ENCODE results near the gene PDE2A. TPM values are rescaled to one million over a fixed set of nuclear protein-coding genes. Genes with fewer than 3 reads are reported as not detected.

PDE2A gene
- total RNA-seq, 1 donor from 2014 or later, result 1.4 TPM

DNA sequence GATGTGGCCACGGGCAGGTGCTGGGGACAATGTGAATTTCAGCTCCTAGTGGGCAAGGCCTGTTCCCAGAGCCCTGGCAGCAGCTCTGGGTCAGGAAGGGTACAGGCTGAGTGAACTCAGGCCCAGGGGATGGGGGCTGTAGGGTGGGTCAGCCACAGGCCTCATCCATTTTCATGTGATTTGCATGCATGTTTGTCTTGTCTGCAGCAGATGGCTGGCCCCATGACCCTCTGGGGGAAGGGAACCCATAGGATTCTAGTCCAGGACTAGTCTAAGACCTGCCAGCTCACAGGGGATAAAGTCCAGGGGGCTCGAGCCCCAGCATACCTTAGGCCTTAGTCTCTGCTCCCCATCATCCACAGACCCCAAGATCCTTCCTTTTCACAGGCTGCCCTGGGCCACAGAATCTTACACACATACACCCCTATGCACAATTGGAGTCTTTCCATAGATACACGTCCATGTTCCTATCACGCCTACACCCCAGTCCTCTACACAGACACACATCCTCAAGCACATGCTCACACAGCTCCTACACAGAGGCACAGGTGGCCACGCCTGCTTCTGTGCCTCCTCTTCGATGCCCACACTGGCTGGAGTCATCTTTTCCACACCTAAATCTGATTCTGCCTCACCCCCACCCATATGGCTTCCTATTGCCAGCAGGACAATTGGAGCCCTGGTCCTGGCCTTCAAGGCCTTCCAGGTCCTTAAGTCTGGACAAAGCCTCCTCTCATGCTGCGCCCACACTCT, 25.7 kb downstream of the PDE2A start:
- no peak overlapping the region for H3K27ac Mint-ChIP-seq

DNA sequence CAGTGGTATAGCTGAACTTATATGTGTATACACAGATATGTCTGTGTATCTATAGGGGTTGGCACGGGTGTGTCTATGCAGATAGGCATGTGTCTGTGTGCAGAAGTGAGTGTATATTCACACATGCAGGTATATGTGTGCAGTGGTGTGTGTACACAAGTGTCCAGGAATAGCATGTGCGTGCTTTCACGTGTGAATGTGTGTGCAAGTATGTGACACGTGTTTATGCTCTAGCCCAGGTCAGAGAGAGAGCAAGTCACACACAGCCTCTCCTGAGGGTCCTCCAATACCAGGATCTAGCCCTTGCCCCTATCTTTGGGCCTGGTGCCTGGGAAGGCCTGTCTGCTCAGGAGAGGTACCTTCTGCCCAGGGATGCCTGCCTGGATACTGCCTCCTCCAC, 26.3 kb downstream of the PDE2A start:
- DNase-seq (no peak), ATAC-seq (ENCODE audit: low read depth) (no peak)
- H3K36me3 Mint-ChIP-seq (ENCODE audit: low read depth), result no peaks in the 10 kb centered on the region
- ChIA-PET POLR2A (no interaction called here), CTCF (no interaction called here)
- TF ChIP-seq, protein P1, sequence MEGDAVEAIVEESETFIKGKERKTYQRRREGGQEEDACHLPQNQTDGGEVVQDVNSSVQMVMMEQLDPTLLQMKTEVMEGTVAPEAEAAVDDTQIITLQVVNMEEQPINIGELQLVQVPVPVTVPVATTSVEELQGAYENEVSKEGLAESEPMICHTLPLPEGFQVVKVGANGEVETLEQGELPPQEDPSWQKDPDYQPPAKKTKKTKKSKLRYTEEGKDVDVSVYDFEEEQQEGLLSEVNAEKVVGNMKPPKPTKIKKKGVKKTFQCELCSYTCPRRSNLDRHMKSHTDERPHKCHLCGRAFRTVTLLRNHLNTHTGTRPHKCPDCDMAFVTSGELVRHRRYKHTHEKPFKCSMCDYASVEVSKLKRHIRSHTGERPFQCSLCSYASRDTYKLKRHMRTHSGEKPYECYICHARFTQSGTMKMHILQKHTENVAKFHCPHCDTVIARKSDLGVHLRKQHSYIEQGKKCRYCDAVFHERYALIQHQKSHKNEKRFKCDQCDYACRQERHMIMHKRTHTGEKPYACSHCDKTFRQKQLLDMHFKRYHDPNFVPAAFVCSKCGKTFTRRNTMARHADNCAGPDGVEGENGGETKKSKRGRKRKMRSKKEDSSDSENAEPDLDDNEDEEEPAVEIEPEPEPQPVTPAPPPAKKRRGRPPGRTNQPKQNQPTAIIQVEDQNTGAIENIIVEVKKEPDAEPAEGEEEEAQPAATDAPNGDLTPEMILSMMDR (IDR thresholded peaks at IDR 0.05), result no peak
- no peak overlapping the region for H3K27ac Mint-ChIP-seq
- H3K4me1 Mint-ChIP-seq, result no peaks in the 10 kb centered on the region
- H3K9me3 Mint-ChIP-seq, result no peaks in the 10 kb centered on the region
- peaks cover 5% of the 10 kb centered on the region for H3K27me3 Mint-ChIP-seq
- no peak overlapping the region for H3K4me3 Mint-ChIP-seq
- intact Hi-C loops (cut with micrococcal nuclease), result no loop called here

More for the DNA sequence above, 25.7 kb downstream of the PDE2A start:
- ATAC-seq (ENCODE audit: low read depth), result no peak
- Mint-ChIP-seq H3K4me3 (no peak overlapping the region), H3K27me3 (peaks cover 5% of the 10 kb centered on the region), H3K36me3 (ENCODE audit: low read depth) (no peaks in the 10 kb centered on the region), H3K4me1 (no peaks in the 10 kb centered on the region), H3K9me3 (no peaks in the 10 kb centered on the region)
- CTCF ChIA-PET, result no interaction called here
- no peak for DNase-seq
- intact Hi-C loops (cut with micrococcal nuclease), result no loop called here
- TF ChIP-seq, protein P1 (IDR thresholded peaks at IDR 0.05), result no peak
- POLR2A ChIA-PET, result no interaction called here

DNA sequence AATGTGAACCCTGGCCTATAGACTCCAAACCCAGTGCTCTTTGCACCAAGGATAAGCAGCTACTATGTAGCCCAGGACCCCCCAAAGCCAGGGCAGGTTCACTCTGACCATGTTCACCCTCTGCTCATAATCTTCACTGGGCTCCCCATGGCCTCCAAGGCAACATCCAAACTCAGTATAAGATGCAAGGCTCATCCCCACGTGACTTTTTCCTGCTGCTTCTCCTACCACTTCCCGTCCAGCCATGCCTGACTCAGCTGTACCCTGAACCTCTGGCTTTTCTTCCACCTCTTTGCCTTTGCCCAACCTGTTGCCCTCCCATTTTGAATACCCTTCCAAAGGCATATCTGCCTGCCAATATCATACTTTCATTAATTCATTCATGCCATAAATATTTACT, 27.8 kb downstream of the PDE2A start:
- DNase-seq (no peak), ATAC-seq (ENCODE audit: low read depth) (no peak)
- Mint-ChIP-seq H3K27ac (no peak overlapping the region), H3K36me3 (ENCODE audit: low read depth) (no peaks in the 10 kb centered on the region), H3K27me3 (peaks cover 5% of the 10 kb centered on the region), H3K4me1 (no peaks in the 10 kb centered on the region), H3K9me3 (no peaks in the 10 kb centered on the region), H3K4me3 (no peak overlapping the region)
- TF ChIP-seq, protein P1 (IDR thresholded peaks at IDR 0.05), result no peak
- POLR2A ChIA-PET, result no interaction called here
- intact Hi-C loops (cut with micrococcal nuclease), result no loop called here
- CTCF ChIA-PET, result interaction anchor here (1.1 to 1.7 kb wide), 2 partner anchors 60 to 175 kb away, joined by 3 to 8 read pairs; no protein-coding TSS in a partner anchor

DNA sequence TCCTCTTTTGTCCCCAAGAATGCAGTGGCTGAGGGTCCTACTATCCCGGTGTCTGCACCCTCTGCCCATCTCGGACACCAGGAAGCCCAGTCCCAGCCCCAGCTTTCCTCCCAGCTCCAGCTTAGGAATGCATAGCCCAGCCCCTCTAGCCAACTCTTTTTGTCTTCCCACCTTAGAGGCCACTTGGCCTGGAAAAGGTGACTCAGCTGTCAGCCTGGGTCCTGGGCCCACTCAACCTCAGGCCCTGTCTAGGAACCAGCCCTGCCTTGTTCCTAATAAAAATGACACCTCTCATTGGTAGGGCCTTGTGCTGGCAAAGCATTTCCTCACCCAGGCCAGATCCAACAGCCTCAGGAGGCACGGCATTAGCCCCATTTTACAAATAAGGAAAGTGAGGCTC, 28.2 kb downstream of the PDE2A start:
- Mint-ChIP-seq H3K4me1 (no peaks in the 10 kb centered on the region), H3K4me3 (no peak overlapping the region), H3K9me3 (no peaks in the 10 kb centered on the region), H3K27ac (no peak overlapping the region), H3K27me3 (peaks cover 5% of the 10 kb centered on the region), H3K36me3 (ENCODE audit: low read depth) (no peaks in the 10 kb centered on the region)
- ChIA-PET POLR2A (no interaction called here), CTCF (interaction anchor here (1.1 to 1.7 kb wide), 2 partner anchors 60 to 175 kb away, joined by 3 to 8 read pairs; no protein-coding TSS in a partner anchor)
- TF ChIP-seq, protein P1 (IDR thresholded peaks at IDR 0.05), result no peak
- DNase-seq (no peak), ATAC-seq (ENCODE audit: low read depth) (no peak)
- intact Hi-C loops (cut with micrococcal nuclease), result no loop called here

DNA sequence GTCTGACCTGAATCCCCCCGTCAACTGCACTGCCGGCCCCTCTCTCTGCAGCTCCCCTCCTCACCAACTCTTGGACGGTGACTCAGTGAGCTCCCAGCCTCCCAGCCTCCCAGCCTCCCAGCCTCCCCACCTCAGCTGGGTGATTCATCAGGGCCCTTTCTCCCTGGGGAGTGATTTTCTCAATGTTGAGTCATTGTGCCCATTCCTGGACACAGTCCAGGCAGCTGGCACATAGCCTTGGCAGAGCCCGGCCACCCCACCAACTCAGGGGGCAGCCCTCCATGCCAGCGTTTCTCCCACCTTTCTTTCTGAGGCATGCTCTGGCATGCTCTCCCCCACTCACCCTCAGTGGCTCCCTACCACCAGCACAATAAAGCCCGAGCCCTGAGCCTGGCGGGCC, 30.7 kb downstream of the PDE2A start:
- POLR2A ChIA-PET, result no interaction called here
- peaks cover 5% of the 10 kb centered on the region for H3K27me3 Mint-ChIP-seq
- no peaks in the 10 kb centered on the region for H3K4me1 Mint-ChIP-seq
- H3K9me3 Mint-ChIP-seq, result no peaks in the 10 kb centered on the region
- H3K4me3 Mint-ChIP-seq, result peak overlapping the region; percentile 50
- H3K36me3 Mint-ChIP-seq (ENCODE audit: low read depth), result no peaks in the 10 kb centered on the region
- CTCF ChIA-PET, result interaction anchor here (0.6 to 2.9 kb wide), 6 partner anchors 52 to 172 kb away, joined by 3 to 20 read pairs (median 6); no protein-coding TSS in a partner anchor
- DNase-seq, result no peak
- intact Hi-C loops (cut with micrococcal nuclease), result loop anchor here (1.0 kb wide), 5 partner anchors 29 to 172 kb away; no protein-coding TSS in a partner anchor
- TF ChIP-seq, protein P1 (IDR thresholded peaks at IDR 0.05), result no peak
- no peak overlapping the region for H3K27ac Mint-ChIP-seq
- ATAC-seq (ENCODE audit: low read depth), result no peak
